GM12878 (cell line): Measurements from ENCODE around the gene ADRA2C. TPM values are rescaled to one million over a fixed set of nuclear protein-coding genes. Genes with fewer than 3 reads are reported as not detected.
A peak's percentile ranks its signal among the peaks of the same experiment; 100 is the strongest.

Source experiments
- ATAC-seq: fragments of 200-7000 bp; cut with Tn5 transposase; 3 replicates; pipeline ENCODE4 v1.9.1; 2020; ENCODE audit warnings: mild to moderate bottlenecking, moderate library complexity
- Bru-seq: library from RNA; stranded (reverse); fragments of 400-500 nt; gene quantifications from one replicate; lab custom pipeline; 2021; lab: Mats Ljungman, UMichigan
- BruChase-seq, 2 experiments: library from RNA; stranded (reverse); fragments of 400-500 nt; gene quantifications; one replicate each; lab custom pipeline; 2021; lab: Mats Ljungman, UMichigan
- BruUV-seq: library from RNA; stranded (reverse); fragments of 400-500 nt; replicated peaks from 2 replicates; lab custom pipeline; 2021; lab: Mats Ljungman, UMichigan
- CTCF ChIA-PET: fragments of 300-600 bp; sonication (Branson Sonifier 250); formaldehyde crosslinking; extraction: SDS; loops from one replicate; lab custom pipeline; 2021; ENCODE audit warnings: inconsistent platforms; lab: Yijun Ruan, JAX
- POLR2A ChIA-PET: fragments of 350-600 bp; formaldehyde crosslinking; extraction: SDS; loops from one replicate; lab custom pipeline; 2021; ENCODE audit warnings: inconsistent platforms; lab: Charles Lee
- RAD21 ChIA-PET: fragments of 300-600 bp; sonication (Branson Sonifier 250); formaldehyde crosslinking; loops from one replicate; lab custom pipeline; 2023; ENCODE audit warnings: antibody characterized with exemption; ENCODE audit not compliant: unreplicated experiment; lab: Charles Lee
- SMC1A ChIA-PET: fragments of 300-600 bp; sonication (Branson Sonifier 250); formaldehyde crosslinking; loops from one replicate; lab custom pipeline; 2023; ENCODE audit not compliant: unreplicated experiment, uncharacterized antibody; lab: Charles Lee
- DNase-seq: peaks from one replicate; pipeline ENCODE4 v3.0.0-alpha.2; 2011; ENCODE audit warnings: low read depth, low spot score
- FAIRE-seq: peaks from 3 replicates; lab custom pipeline; 2011; peaks lifted over from hg19 to GRCh38; lab: Jason Lieb, UNC
- H2AFZ ChIP-seq: 2 replicates; pipeline ENCODE4 v1.6.0; 2011; ENCODE audit warnings: low read depth, low read length, control low read depth; ENCODE audit not compliant: control insufficient read depth
- H3K27ac ChIP-seq: 2 replicates; pipeline ENCODE4 v1.5.1; 2011; ENCODE audit warnings: control low read depth; ENCODE audit not compliant: control insufficient read depth, insufficient read depth
- H3K27me3 ChIP-seq, 2 experiments: replicated peaks in 1 of 2; 2 replicates each; pipeline versions ENCODE4 v1.6.0 to v1.6.1; 2011; ENCODE audit warnings: low read length in 1 of 2; ENCODE audit not compliant: control insufficient read depth in 2 of 2, insufficient read depth in 2 of 2
- H3K36me3 ChIP-seq, 2 experiments: 2 replicates each; pipeline ENCODE4 v1.5.1; 2011; ENCODE audit warnings: low read length in 1 of 2; ENCODE audit not compliant: control insufficient read depth in 2 of 2, insufficient read depth in 2 of 2
- H3K4me1 ChIP-seq: 2 replicates; pipeline ENCODE4 v1.6.1; 2011; ENCODE audit warnings: mild to moderate bottlenecking, low read length, moderate library complexity, mixed read lengths; ENCODE audit not compliant: control insufficient read depth, insufficient read depth
- H3K4me2 ChIP-seq: 2 replicates; pipeline ENCODE4 v1.6.0; 2011; ENCODE audit warnings: control low read depth; ENCODE audit not compliant: control insufficient read depth, insufficient read depth
- H3K4me3 ChIP-seq: fragments of 200-600 bp; sonication (generic); 2 replicates; pipeline ENCODE4 v1.5.1; 2016
- H3K79me2 ChIP-seq: 2 replicates; pipeline ENCODE4 v1.6.0; 2011; ENCODE audit warnings: low read length; ENCODE audit not compliant: control insufficient read depth, insufficient read depth
- H3K9ac ChIP-seq: 2 replicates; pipeline ENCODE4 v1.8.0; 2011; ENCODE audit warnings: low read length, control low read depth, mixed read lengths; ENCODE audit not compliant: control insufficient read depth, insufficient read depth
- H3K9me3 ChIP-seq: replicated peaks from 3 replicates; pipeline ENCODE4 v1.5.1; 2011; ENCODE audit warnings: mild to moderate bottlenecking, low read length; ENCODE audit not compliant: control insufficient read depth, insufficient read depth
- H4K20me1 ChIP-seq: 2 replicates; pipeline ENCODE4 v1.6.0; 2011; ENCODE audit not compliant: control insufficient read depth, insufficient read depth
- BCL11A ChIP-seq: IDR thresholded peaks from 2 replicates; pipeline ENCODE4 v1.6.1; 2011; ENCODE audit warnings: low read depth, low read length
- CBFB ChIP-seq: IDR thresholded peaks from 2 replicates; pipeline ENCODE4 v1.6.1; 2016; ENCODE audit warnings: antibody characterized with exemption, low read depth
- E2F8 ChIP-seq: fragments of 450-650 bp; IDR thresholded peaks from 2 replicates; pipeline ENCODE4 v1.6.1; 2018; ENCODE audit warnings: mild to moderate bottlenecking, low read depth, moderate library complexity; ENCODE audit not compliant: partially characterized antibody
- ELK1 ChIP-seq: IDR thresholded peaks from 2 replicates; pipeline ENCODE4 v1.6.1; 2012; ENCODE audit warnings: low read depth, low read length, improper control_type of control experiment
- NFXL1 ChIP-seq: fragments of 450-650 bp; IDR thresholded peaks from 2 replicates; pipeline ENCODE4 v1.6.1; 2017; ENCODE audit warnings: antibody characterized with exemption, mild to moderate bottlenecking, borderline replicate concordance
- SMC3 ChIP-seq: IDR thresholded peaks from 2 replicates; pipeline ENCODE4 v1.6.1; 2011; ENCODE audit warnings: low read length, improper control_type of control experiment, borderline replicate concordance
- SPI1 ChIP-seq: IDR thresholded peaks from 2 replicates; pipeline ENCODE4 v1.6.1; 2011; ENCODE audit warnings: low read depth, mild to moderate bottlenecking, low read length, moderate library complexity, borderline replicate concordance; ENCODE audit not compliant: insufficient read depth
- TAF1 ChIP-seq: IDR thresholded peaks from 2 replicates; pipeline ENCODE4 v1.6.1; 2011; ENCODE audit warnings: mild to moderate bottlenecking, low read depth, low read length, borderline replicate concordance
- WGBS: methylation state at CpG from one replicate; pipeline ENCODE4 v1.1.6; 2016; ENCODE audit warnings: low lambda C conversion rate; ENCODE audit not compliant: insufficient replicate concordance, insufficient coverage; ENCODE audit errors: missing lambda C conversion rate; 5-methylcytosine and 5-hydroxymethylcytosine counted together
- in situ Hi-C: fragments of 300-500 bp; cut with MboI; formaldehyde crosslinking; loops from 9 replicates; pipeline ENCODE4 v1.14.3; 2018; ENCODE audit warnings: mixed read lengths
- intact Hi-C: fragments of 100-400 bp; cut with micrococcal nuclease; formaldehyde crosslinking; loops from one replicate; pipeline ENCODE4 v1.14.2; 2022; ENCODE audit not compliant: unreplicated experiment
- long read RNA-seq, 2 experiments: library from polyadenylated mRNA; unstranded; transcript quantifications; one replicate each; pipeline ENCODE4 v2.0.0, GENCODE V29; 2019 to 2020
- polyA minus RNA-seq, 3 experiments: library from RNA; depleted of rRNA, polyadenylated mRNA; stranded (reverse); fragments of >200 nt; gene quantifications; 2 replicates each; pipeline ENCODE4 v1.2.3, GENCODE V29; 2011
- polyA plus RNA-seq, 11 experiments: library from polyadenylated mRNA; depleted of rRNA in 4 of 11; unstranded in 6 of 11; stranded (reverse) in 5 of 11; fragments of >200 nt; fragmentation: Nextera tagmentation in 4 of 11; fragmentation: Illumina TruSeq in 1 of 11; extraction: Ambion mirVana in 4 of 11; extraction: Trizol in 1 of 11; gene quantifications; 1 replicate in 1 of 11; 2 replicates in 10 of 11; pipeline versions ENCODE4 v1.2.1 to v1.2.3, GENCODE V29; 2011 to 2016; ENCODE audit warnings: inconsistent platforms in 2 of 11, missing spikeins in 2 of 11, low read depth in 1 of 11
- total RNA-seq, 4 experiments: library from RNA; depleted of rRNA in 3 of 4; stranded (reverse); fragments of >200 nt in 3 of 4; fragmentation: Illumina TruSeq in 1 of 4; extraction: Trizol in 1 of 4; gene quantifications; 2 replicates each; pipeline versions ENCODE4 v1.2.1 to v1.2.3, GENCODE V29; 2013 to 2021

The ADRA2C gene
- total RNA-seq (2013; cell fraction: nucleolus; rRNA removed) = not detected in 2 replicates
- total RNA-seq (2014; rRNA removed) (not detected in 2 replicates), total RNA-seq (2014; rRNA removed; fragmentation: Illumina TruSeq; extraction: Trizol) (not detected in 2 replicates), total RNA-seq (2021) (0.11 and 0.15 TPM in 2 replicates), polyA plus RNA-seq (2011; rRNA removed) (not detected in 2 replicates), polyA plus RNA-seq (2014; fragmentation: Illumina TruSeq; extraction: Trizol) (not detected in 2 replicates), polyA plus RNA-seq (2014; fragmentation: Nextera tagmentation; extraction: Ambion mirVana) (not detected), polyA plus RNA-seq (2014; rRNA removed) (not detected in 2 replicates), polyA plus RNA-seq (2016; fragmentation: Nextera tagmentation; extraction: Ambion mirVana) (not detected), polyA minus RNA-seq (2011; rRNA and poly(A)+ RNA removed) (not detected in 2 replicates), Bru-seq, nascent RNA (not detected), BruChase-seq, experiment 1, labeled RNA remaining after a 6-hour chase (not detected), BruChase-seq, experiment 2, labeled RNA remaining after a 2-hour chase (percentile 19 among the genes with signal in this experiment)
- polyA plus RNA-seq (2011; ENCODE audit: low read depth) = not detected
- polyA plus RNA-seq (2011; cell fraction: cytosol; rRNA removed) = not detected in 2 replicates
- polyA plus RNA-seq (2011; cell fraction: nucleus; rRNA removed) = not detected in 2 replicates
- polyA plus RNA-seq (2012) = not detected in 2 replicates
- not detected in 2 replicates for polyA minus RNA-seq (2011; cell fraction: cytosol; rRNA and poly(A)+ RNA removed)
- polyA minus RNA-seq (2011; cell fraction: nucleus; rRNA and poly(A)+ RNA removed) = not detected in 2 replicates
- long read RNA-seq, experiment 1 = 0 reads
- long read RNA-seq, experiment 2 = 0 reads

- H3K9me3 ChIP-seq = no peaks in the 10 kb centered on the region; the same call in 2 of the 3 replicates
- H3K27ac ChIP-seq = no peak within 1 kb of the TSS
- in situ Hi-C loops (no loop called here), intact Hi-C loops (no loop called here)
- FAIRE-seq = no peak
- POLR2A ChIA-PET = no interaction called here
- H3K4me3 ChIP-seq = no peak within 1 kb of the TSS
- no peaks in the 10 kb centered on the region for H4K20me1 ChIP-seq
- CTCF ChIA-PET = no interaction called here
- SMC1A ChIA-PET = no interaction called here
- H3K4me1 ChIP-seq = no peaks in the 10 kb centered on the region
- H3K79me2 ChIP-seq = no peaks in the 10 kb centered on the region
- no peak for ATAC-seq
- H3K36me3 ChIP-seq = no peaks in the 10 kb centered on the region
- TF ChIP-seq ELK1 (no peak), NFXL1 (no peak), CBFB (no peak), TAF1 (no peak), E2F8 (no peak), SPI1 (no peak), SMC3 (no peak), BCL11A (no peak)
- BruUV-seq = no TSS peak
- RAD21 ChIA-PET = no interaction called here
- DNase-seq = no peak
- no peak within 1 kb of the TSS for H3K9ac ChIP-seq
- no peak within 1 kb of the TSS for H3K4me2 ChIP-seq
- H2AFZ ChIP-seq = no peak within 1 kb of the TSS
- WGBS = 23% methylated on average over 66 of the region's 131 CpGs
- H3K27me3 ChIP-seq = peaks cover 0 to 2% of the 10 kb centered on the region in 2 experiments; a peak in 2 of 4 replicates
Measured at GRCh38 chr4:3766036-3766784, at the start of gene ADRA2C. Gene ADRA2C, plus strand, starts transcription at chr4:3766385. Its CDS starts 222 bp downstream, at chr4:3766607.
